Pancreas (tissue), 10 donors: ENCODE data around the gene PLEKHM3. TPM values are rescaled to one million over a fixed set of nuclear protein-coding genes. Genes with fewer than 3 reads are reported as not detected.
A peak's percentile ranks its signal among the peaks of the same experiment; 100 is the strongest.

Experiments
- ATAC-seq, 4 donors: fragments of 200-7000 bp; cut with Tn5 transposase; one replicate each; pipeline versions ENCODE4 v1.8.0 to v1.9.1; 2020; ENCODE audit warnings: mild to moderate bottlenecking in 4 of 4, moderate library complexity in 4 of 4
- DNase-seq, 6 donors: peaks; one replicate each; pipeline ENCODE4 v3.0.0-alpha.2; 2020
- FAIRE-seq: peaks from 2 replicates; lab custom pipeline; 2012; peaks lifted over from hg19 to GRCh38; lab: Jason Lieb, UNC
- H3K27ac ChIP-seq, 4 donors: fragments of 200-600 bp; sonication (generic); 1 replicate in 3 of 4; 2 replicates in 1 of 4; pipeline versions ENCODE4 v1.5.0 to v1.8.0; 2020
- H3K27me3 ChIP-seq, 4 donors: fragments of 200-600 bp; one replicate each; pipeline ENCODE4 v1.8.0; 2021
- H3K36me3 ChIP-seq, 3 donors: fragments of 200-600 bp; sonication (generic) in 1 of 3; one replicate each; pipeline versions ENCODE4 v1.5.0 to v1.8.0; 2020 to 2021
- H3K4me1 ChIP-seq, 3 donors: fragments of 200-600 bp; one replicate each; pipeline ENCODE4 v1.8.0; 2021
- H3K4me3 ChIP-seq, 4 donors: fragments of 200-600 bp; sonication (generic) in 2 of 4; one replicate each; pipeline versions ENCODE4 v1.5.0 to v1.8.0; 2020 to 2021
- H3K9me3 ChIP-seq, 4 donors: fragments of 200-600 bp; one replicate each; pipeline ENCODE4 v1.8.0; 2021
- CTCF ChIP-seq, 4 donors: fragments of 200-600 bp; sonication (generic) in 3 of 4; IDR thresholded peaks; one replicate each; pipeline versions ENCODE4 v1.5.0 to v1.8.0; 2021; ENCODE audit warnings: antibody characterized with exemption in 4 of 4
- WGBS, 2 donors: extraction: QIAGEN DNeasy Blood & Tissue Kit; methylation state at CpG; one replicate each; pipeline ENCODE4 v1.1.7; 2013; 5-methylcytosine and 5-hydroxymethylcytosine counted together
- intact Hi-C, 3 donors: fragments of 100-400 bp; cut with DNase I; formaldehyde crosslinking; loops; one replicate each; pipeline versions ENCODE4 v1.11.1 to v1.14.2; 2022
- polyA plus RNA-seq, 2 donors: library from polyadenylated mRNA; stranded (reverse); fragments of 200-250 nt; gene quantifications; one replicate each; pipeline ENCODE4 v1.2.3, GENCODE V29; 2013
- total RNA-seq, 6 donors: library from RNA; stranded (reverse); fragmentation: NEBNext Ultra II Directional in 4 of 6; extraction: Animal tissue kit (Norgen Biotek cat#: 25700) in 4 of 6; gene quantifications; one replicate each; pipeline versions ENCODE4 v1.2.1 to v1.2.4, GENCODE V29; 2021 to 2023
- donor health status: healthy with polysubstance abuse.
- donor health status: DM: no; HTN: no; CAD: no; lungs with moderate emphysema.
- donor health status: DM: no; HTN: no; CAD: no.
- donor health status: control.
- donor health status: control.
- donor health status: Bipolar disorder and iron deficiency.
- donor health status: DM: yes; HTN: yes; CAD: no.
- donor health status: DM: no; HTN: no; CAD: no.
- donor health status: DM: no; HTN: no; CAD: no.
- donor health status: DM: yes; HTN: yes; CAD: no.

Gene PLEKHM3
- total and polyA plus RNA-seq, 8 donors: 3.0 to 10.2 (median 5.4) TPM

GRCh38 chr2:207869784-207870778 is 155.2 kb downstream of the PLEKHM3 start:
- 60 to 69% methylated on average over 7 of the region's 7 CpGs for WGBS, 2 donors
- TF ChIP-seq CTCF (IDR thresholded peaks at IDR 0.05): no peak
- peaks cover 0 to 19% (median 17%) of the 10 kb centered on the region in 3 donors for H3K4me1 ChIP-seq
- H3K9me3 ChIP-seq: no peaks in the 10 kb centered on the region
- H3K36me3 ChIP-seq: no peaks in the 10 kb centered on the region
- H3K27me3 ChIP-seq: no peaks in the 10 kb centered on the region
- ATAC-seq (peak; percentile 91 to 95 (median 94)), DNase-seq (peak in 3 of 6 donors; percentile 22 to 29 (median 28)), FAIRE-seq (no peak)
- H3K4me3 ChIP-seq: no peak overlapping the region
- H3K27ac ChIP-seq: peak overlapping the region in 2 of 4 donors; percentile 27 to 67
- intact Hi-C loops: no loop called here

- FAIRE-seq: no peak
- Histone ChIP-seq H3K36me3 (no peaks in the 10 kb centered on the region), H3K4me1 (peaks cover 0 to 17% (median 15%) of the 10 kb centered on the region in 3 donors), H3K4me3 (no peak overlapping the region), H3K9me3 (no peaks in the 10 kb centered on the region), H3K27me3 (no peaks in the 10 kb centered on the region), H3K27ac (peak overlapping the region in 2 of 4 donors; percentile 27 to 67)
- DNase-seq: no peak
- ATAC-seq: no peak
- 90 to 93% methylated on average over 5 of the region's 5 CpGs for whole genome bisulfite sequencing, 2 donors
- TF ChIP-seq CTCF (IDR thresholded peaks at IDR 0.05): no peak
- intact Hi-C loops: no loop called here
Measured at GRCh38 chr2:207868855-207869596, 156.3 kb downstream of the PLEKHM3 start.

- no peak for ATAC-seq
Measured at GRCh38 chr2:207867905-207868304, 157.4 kb downstream of the PLEKHM3 start.

GRCh38 chr2:207867056-207867455 is 158.3 kb downstream of the PLEKHM3 start:
- Histone ChIP-seq H3K27me3 (no peaks in the 10 kb centered on the region), H3K36me3 (no peaks in the 10 kb centered on the region), H3K9me3 (no peaks in the 10 kb centered on the region), H3K4me1 (peaks cover 0 to 17% (median 15%) of the 10 kb centered on the region in 3 donors), H3K27ac (no peak overlapping the region), H3K4me3 (no peak overlapping the region)
- no peak for ATAC-seq
- intact Hi-C loops: no loop called here
- DNase-seq: no peak
- no peak for TF ChIP-seq CTCF (IDR thresholded peaks at IDR 0.05)
- WGBS, 2 donors: 64 to 71% methylated on average over 3 of the region's 3 CpGs
- no peak for FAIRE-seq

More at GRCh38 chr2:207867905-207868304, 157.4 kb downstream of the PLEKHM3 start:
- WGBS, 2 donors: 90 to 98% methylated on average over 1 of the region's 1 CpG
- H3K36me3 ChIP-seq: no peaks in the 10 kb centered on the region
- FAIRE-seq (no peak), DNase-seq (no peak)
- H3K27ac ChIP-seq: no peak overlapping the region
- no peak for TF ChIP-seq CTCF (IDR thresholded peaks at IDR 0.05)
- H3K9me3 ChIP-seq: no peaks in the 10 kb centered on the region
- peaks cover 0 to 17% (median 15%) of the 10 kb centered on the region in 3 donors for H3K4me1 ChIP-seq
- H3K4me3 ChIP-seq: no peak overlapping the region
- H3K27me3 ChIP-seq: no peaks in the 10 kb centered on the region
- intact Hi-C loops: no loop called here
